GM18861 (cell line): ENCODE data around the gene ANKS1B.

Source experiments
- ATAC-seq: cut with Tn5 transposase; IDR thresholded peaks from one replicate; pipeline ENCODE4 v1.9.1; 2021; ENCODE audit not compliant: unreplicated experiment

ANKS1B gene

DNA sequence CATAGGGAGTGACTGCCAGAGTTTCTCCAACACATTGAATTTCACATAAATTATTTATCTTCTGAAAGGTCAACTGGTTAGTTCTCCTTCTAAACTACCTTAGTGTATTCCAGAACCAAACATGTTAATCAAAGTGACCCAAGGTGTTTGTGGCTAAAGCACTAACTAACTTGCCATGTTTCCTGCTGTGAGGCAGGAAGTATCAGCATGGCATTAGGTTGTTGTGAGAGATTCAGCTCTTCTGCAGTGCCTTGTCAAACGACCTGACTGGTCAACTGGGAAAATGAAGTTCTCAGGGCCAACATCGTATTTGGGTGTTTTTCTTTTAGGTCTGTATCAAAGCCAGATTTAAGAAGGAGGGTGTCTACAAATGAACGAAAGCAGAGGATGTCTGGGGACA, 891.6 kb downstream of the ANKS1B start:
- ATAC-seq, result no peak

DNA sequence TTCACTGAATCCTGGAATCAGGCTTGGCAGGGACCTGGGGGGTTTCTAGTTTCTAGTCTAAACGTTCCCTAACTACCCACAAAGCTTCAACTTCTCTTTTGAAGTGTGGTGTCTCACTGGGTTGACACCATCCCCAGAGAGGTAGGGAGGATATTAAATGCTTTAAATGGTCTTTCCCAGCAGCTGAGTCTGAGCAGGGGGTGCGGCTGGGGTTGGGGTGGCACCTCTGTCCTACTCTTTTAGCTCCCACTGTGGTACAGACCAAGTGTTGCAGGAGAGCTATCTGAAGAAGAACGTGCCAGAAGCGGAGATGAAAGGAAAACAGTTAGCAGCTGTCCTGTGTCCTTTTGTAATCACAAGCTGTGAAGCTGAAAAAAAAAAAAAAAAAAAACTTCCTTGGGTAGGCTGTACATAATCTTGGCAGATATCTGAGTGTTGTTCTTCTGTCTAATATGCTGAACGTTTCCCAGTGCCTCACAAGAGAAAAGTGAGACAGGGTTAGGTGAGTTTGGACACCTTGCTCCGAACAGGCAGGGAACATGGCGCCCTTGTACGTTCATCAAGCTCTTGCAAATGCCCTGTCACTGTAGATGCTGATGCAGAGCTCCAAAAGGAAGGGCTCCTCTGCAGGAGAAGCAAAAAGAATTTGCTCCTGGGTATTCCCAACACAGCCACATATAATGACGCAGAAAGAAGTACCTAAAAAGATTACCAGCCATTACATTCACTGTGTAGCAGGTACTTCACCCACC, 892.5 kb downstream of the ANKS1B start:
- no peak for ATAC-seq

DNA sequence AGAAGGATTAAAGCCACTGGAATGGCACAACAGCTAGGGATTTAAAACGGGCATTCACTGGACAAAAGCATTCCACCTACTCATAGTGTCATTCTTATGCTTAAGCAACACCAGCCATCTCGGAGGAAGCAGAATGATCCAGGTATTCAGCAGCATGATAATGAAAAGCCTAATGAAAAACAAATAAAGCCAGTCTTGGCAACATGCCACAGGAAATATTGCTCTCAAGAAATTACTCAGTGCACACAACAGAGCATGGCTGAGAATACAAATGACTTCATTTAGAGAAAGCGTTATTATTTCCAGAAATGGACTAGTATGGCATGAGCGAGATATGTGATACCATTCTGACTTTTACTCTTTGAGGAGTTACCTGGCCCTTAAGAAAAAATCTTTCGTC, 897.5 kb downstream of the ANKS1B start:
- no peak for ATAC-seq

DNA sequence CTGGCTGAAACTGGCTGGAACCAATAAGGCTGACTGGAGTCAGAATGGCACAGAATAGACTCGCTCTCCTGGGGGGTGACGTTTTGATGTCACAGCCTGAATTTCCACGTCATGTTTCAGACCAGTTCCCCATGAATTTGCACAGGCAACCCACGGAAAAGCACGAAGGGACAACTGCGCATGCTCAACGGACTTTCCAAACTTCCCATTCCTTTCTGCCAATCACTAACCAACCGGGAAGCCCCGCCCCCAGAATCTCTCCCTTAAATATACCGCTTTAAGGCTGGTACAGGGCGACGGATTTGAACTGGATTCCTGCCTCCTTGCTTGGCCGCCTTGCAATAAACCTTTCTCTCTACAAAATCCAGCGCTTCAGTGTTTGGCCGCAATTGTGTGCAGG, 904.9 kb downstream of the ANKS1B start:
- ATAC-seq, result no peak

- ATAC-seq, result no peak
These were observed 915.6 kb downstream of the ANKS1B start for GRCh38 chr12:99068993-99069747.

GRCh38 chr12:99067171-99067785, 917.5 kb downstream of the ANKS1B start:
- ATAC-seq, result no peak

- no peak for ATAC-seq
These were observed 918.0 kb downstream of the ANKS1B start for GRCh38 chr12:99066726-99067125.

DNA sequence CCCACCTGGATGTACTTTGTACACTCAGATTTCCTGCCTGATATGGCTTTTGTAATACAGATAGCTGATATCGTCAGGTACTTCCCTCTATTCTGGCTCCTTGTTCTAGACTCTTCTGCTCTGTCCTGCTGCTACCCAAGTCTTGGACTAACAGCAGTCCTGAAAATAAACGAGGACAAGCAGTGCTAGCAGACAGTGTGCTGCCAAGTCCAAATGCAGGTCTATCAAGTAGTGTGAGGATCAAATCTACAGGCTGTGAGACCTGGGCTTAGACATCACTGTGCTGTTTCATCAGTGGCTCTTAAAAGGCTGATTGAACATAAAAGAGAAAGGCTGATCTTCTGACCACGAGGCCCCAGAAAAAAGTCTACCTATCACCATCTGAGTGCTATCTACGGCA, 921.6 kb downstream of the ANKS1B start:
- no peak for ATAC-seq

GRCh38 chr12:99059824-99060511, 924.8 kb downstream of the ANKS1B start:
- no peak for ATAC-seq

DNA sequence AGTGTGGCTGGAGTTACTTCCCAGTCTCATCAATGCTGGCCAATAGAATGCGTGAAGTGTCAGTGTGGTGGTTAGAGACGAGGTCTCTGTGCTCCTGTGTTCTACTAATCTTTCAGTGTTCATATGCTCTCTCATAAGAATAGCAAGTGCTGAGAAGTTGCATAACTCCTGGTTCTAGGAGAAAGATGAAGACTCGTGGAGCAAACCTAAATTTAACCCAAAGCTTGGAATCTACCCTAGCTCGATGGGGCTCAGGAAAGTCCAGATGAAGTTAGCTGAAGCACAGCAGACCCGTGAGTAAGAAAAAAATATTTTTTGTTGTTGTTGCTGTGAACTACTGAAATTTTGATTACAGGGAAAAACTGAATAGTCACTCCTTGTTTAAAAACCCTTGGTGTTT, 927.1 kb downstream of the ANKS1B start:
- no peak for ATAC-seq

GRCh38 chr12:99056186-99056585, 928.5 kb downstream of the ANKS1B start:
- no peak for ATAC-seq

GRCh38 chr12:99055299-99055698, 929.4 kb downstream of the ANKS1B start:
- no peak for ATAC-seq

GRCh38 chr12:99054601-99055128, 930.1 kb downstream of the ANKS1B start:
- ATAC-seq, result no peak

DNA sequence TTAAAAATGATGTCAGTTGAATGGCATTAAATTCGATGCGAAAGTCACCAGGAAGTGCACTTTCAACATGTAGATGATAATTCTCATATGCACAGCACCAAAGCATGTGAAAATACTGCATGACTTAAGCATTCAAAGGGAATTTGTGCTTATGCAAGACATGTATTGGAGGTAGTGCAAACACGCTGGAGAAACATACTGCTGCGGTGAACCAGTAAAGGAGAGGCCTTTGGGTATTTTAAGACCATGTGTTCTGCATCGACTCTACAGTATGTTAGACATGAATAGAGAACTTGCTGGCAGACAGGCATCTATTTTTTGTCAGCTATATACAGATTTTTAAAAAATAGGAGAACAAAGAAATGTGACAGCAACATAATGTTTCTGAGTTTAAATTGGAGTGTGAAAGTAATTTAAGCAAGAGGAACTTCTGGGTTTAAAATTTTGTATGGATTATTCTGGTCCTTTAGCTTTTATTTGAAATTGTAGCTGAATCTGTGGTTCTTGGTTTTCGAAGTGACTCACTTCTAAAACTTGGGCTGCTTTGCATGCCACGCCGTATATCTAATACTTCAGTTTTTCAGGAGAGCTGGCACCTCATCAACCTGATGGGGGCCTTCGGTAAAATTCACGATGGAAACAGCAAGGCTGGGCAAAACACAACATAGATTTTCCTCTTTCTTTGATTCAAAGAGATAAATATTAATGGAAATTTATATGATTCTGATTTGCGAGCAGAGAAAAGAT, 930.9 kb downstream of the ANKS1B start:
- ATAC-seq, result no peak

GRCh38 chr12:99049774-99050173, 935.0 kb downstream of the ANKS1B start:
- no peak for ATAC-seq

DNA sequence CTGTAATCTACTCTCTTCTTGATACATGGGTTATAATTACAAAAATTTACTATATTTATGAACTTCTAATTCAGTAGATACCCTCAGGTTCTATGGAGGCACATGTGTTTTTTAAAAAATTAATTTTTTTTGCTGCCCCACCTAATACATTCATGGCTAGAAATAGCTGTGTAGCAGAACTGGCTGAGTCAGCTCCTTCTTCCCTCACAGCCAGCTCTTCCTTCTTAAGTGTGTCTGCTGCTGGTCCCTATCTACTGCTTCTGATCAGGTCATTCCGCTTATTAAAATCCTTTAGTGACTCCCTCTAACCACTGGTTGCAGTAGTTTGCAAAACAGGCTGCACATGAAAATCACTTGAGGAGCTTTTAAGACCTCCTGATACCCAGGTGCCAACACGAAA, 939.6 kb downstream of the ANKS1B start:
- ATAC-seq, result no peak

DNA sequence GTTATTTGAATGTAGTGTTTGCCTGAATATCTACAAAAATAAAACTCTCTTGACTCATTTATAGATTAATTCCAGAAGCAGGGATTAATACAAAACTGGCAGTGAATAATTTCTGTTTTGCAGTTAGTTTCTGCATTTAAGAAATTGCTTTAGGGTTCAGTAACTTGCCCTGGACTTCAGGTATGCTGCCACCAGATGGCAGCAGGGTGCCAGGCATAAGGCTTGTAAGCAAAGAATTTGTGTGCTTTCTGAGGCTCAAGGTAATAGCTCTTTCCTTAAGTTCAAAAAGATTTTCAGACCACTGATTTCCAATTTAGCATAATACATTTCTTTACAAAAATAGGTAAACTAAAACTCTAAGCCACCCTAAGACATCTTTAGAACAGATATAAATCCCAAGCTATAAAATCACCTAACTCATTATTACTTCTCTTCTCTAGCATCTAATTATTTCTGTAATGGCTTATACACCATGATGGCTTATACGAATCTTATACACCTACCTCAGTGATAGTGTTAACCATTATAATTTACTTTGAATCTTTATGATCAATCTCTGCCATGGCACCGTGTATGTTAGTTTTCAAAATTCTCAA, 941.3 kb downstream of the ANKS1B start:
- peak; percentile 75 for ATAC-seq

- ATAC-seq, result no peak
These were observed 942.5 kb downstream of the ANKS1B start for GRCh38 chr12:99042226-99042625.

- ATAC-seq, result no peak
These were observed 945.2 kb downstream of the ANKS1B start for GRCh38 chr12:99039367-99040120.
